ENCODE data around the gene GNAS-AS1. TPM values are rescaled to one million over a fixed set of nuclear protein-coding genes. Genes with fewer than 3 reads are reported as not detected.

The GNAS-AS1 gene
- total and polyA plus RNA-seq, 2 of the 8 experiments (the other 6 are each of a cell fraction or from before 2014, with no cell fraction given) = 4.7 to 13.7 TPM

DNA sequence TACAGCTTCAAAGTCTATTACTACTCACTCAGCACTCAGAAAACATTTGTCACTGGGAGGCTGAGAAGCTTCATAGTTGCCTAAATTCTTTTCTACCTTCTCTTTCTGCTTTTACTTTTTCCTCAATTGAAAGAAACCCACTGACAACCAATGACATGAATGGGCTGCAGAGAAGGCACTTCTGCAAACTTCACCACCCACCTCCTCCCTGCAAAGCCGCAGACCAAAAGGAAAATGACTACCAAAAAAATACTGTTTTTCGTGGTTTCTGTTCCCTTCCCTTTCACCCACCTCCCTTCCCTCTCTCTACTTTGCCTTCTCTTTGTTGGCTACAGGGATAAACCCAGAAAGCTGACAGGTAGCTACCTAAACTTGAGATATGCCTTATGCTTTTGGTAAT is 3.2 kb downstream of the GNAS-AS1 start:
- peak overlapping the region in 1 of 4 experiments; percentile 75; a peak in 1 of 8 replicates for H3K4me3 ChIP-seq (ENCODE audit: extremely low read depth in 1 of 4, insufficient read depth in 2 of 4, low read depth in 3 of 4, low read length in 4 of 4)
- CTCF ChIA-PET (ENCODE audit: partially characterized antibody) = interaction anchor here (0.8 to 1.0 kb wide), 3 partner anchors 76 to 335 kb away, joined by 3 read pairs; partner anchors contain the start of gene STX16
- no peak for TF ChIP-seq SAP30 (IDR thresholded peaks at IDR 0.05; ENCODE audit: insufficient read depth, insufficient replicate concordance, low read length)
- TF ChIP-seq PHF8 (conservative IDR thresholded peaks at IDR 0.05; ENCODE audit: low read depth, low read length) = no peak
- TF ChIP-seq CHD1 (IDR thresholded peaks at IDR 0.05; ENCODE audit: low read depth, low read length) = no peak
- TF ChIP-seq TAF1 (IDR thresholded peaks at IDR 0.05; ENCODE audit: low read depth, low read length) = no peak
- TF ChIP-seq TEAD4 (IDR thresholded peaks at IDR 0.05; ENCODE audit: low read depth, low read length) = no peak
- no peak for TF ChIP-seq POLR2AphosphoS5 (IDR thresholded peaks at IDR 0.05; ENCODE audit: low read depth, low read length)
- no peak for TF ChIP-seq RXRA (IDR thresholded peaks at IDR 0.05; ENCODE audit: insufficient read depth, low read depth, low read length)
- no peak for TF ChIP-seq JUND (IDR thresholded peaks at IDR 0.05; ENCODE audit: low read length)
- TF ChIP-seq USF2 (IDR thresholded peaks at IDR 0.05; ENCODE audit: low read length) = no peak
- TF ChIP-seq SIRT6 (IDR thresholded peaks at IDR 0.05; ENCODE audit: low read length) = no peak
- no peak for TF ChIP-seq EZH2 (IDR thresholded peaks at IDR 0.05; ENCODE audit: low read depth, low read length, severe bottlenecking)
- no peak for TF ChIP-seq EGR1 (IDR thresholded peaks at IDR 0.05; ENCODE audit: borderline replicate concordance, low read depth, low read length)
- no peak for TF ChIP-seq CTBP2 (IDR thresholded peaks at IDR 0.05; ENCODE audit: borderline replicate concordance, insufficient read depth, insufficient read length, low read length)

More for the DNA sequence above, 3.2 kb downstream of the GNAS-AS1 start:
- WGBS, 2 experiments (ENCODE audit: extremely low coverage in 1 of 2, insufficient coverage in 1 of 2, insufficient read length in 1 of 2, insufficient replicate concordance in 2 of 2, low coverage in 1 of 2, low lambda C conversion rate in 2 of 2, missing lambda C conversion rate in 1 of 2) = 76% methylated on average over 2 of the region's 2 CpGs; no CpG with 5 or more reads in 1 of the 2 experiments
- peaks cover 0 to 16% (median 12%) of the 10 kb centered on the region in 4 experiments; a peak in 5 of 7 replicates for H3K27me3 ChIP-seq (replicated peaks in 1 of 4; ENCODE audit: control insufficient read depth in 3 of 4, extremely low read depth in 1 of 4, insufficient read depth in 3 of 4, low read length in 3 of 4)
- H4K91ac ChIP-seq (replicated peaks; ENCODE audit: insufficient read length, low read length) = no peak overlapping the region
- DNase-seq (ENCODE audit: low read depth in 1 of 2, low spot score in 2 of 2) (no peak), FAIRE-seq (no peak)
- H3K79me1 ChIP-seq (ENCODE audit: low read depth, low read length) = peaks cover 7% of the 10 kb centered on the region; the same call in 1 of the 2 replicates
- no peak overlapping the region for H3K18ac ChIP-seq (ENCODE audit: extremely low read depth, low read length)
- POLR2A ChIA-PET (ENCODE audit: partially characterized antibody) = interaction anchor here (1.1 to 13.4 kb wide), 8 partner anchors 8 to 217 kb away, joined by 3 to 163 read pairs (median 6); partner anchors contain the start of gene STX16
- H3K4ac ChIP-seq (replicated peaks; ENCODE audit: insufficient read length, low read depth, low read length) = no peak overlapping the region
- H3K14ac ChIP-seq (ENCODE audit: insufficient read length) = no peak overlapping the region
- no peak overlapping the region for H2AK5ac ChIP-seq (ENCODE audit: low read depth, low read length)
- peaks cover 0 to 35% (median 3%) of the 10 kb centered on the region in 4 experiments; a peak in 5 of 8 replicates for H3K36me3 ChIP-seq (ENCODE audit: control insufficient read depth in 2 of 4, insufficient read depth in 4 of 4, low read length in 3 of 4)
- no peak overlapping the region for H2BK5ac ChIP-seq (ENCODE audit: low read depth, low read length)
- no peak overlapping the region for H3K27ac ChIP-seq (ENCODE audit: low read depth, low read length)
- no peak overlapping the region for H4K8ac ChIP-seq (ENCODE audit: extremely low read depth, insufficient read depth, low read length)
- no peaks in the 10 kb centered on the region for H3K9me3 ChIP-seq (ENCODE audit: insufficient read depth in 2 of 2, low read depth in 1 of 2, low read length in 1 of 2)
- no peak overlapping the region for H3K56ac ChIP-seq (replicated peaks; ENCODE audit: insufficient read length, low read depth, low read length)
- peaks cover 16 to 43% (median 26%) of the 10 kb centered on the region in 4 experiments for H3K4me1 ChIP-seq (replicated peaks in 1 of 4; ENCODE audit: control insufficient read depth in 3 of 4, insufficient read depth in 4 of 4, low read length in 3 of 4)
- H3K79me2 ChIP-seq (ENCODE audit: control insufficient read depth in 1 of 2, insufficient read depth in 2 of 2, low read length in 2 of 2) = peaks cover 49 to 81% of the 10 kb centered on the region in 2 experiments
- H4K20me1 ChIP-seq (replicated peaks in 1 of 2; ENCODE audit: control insufficient read depth in 1 of 2, insufficient read depth in 2 of 2, low read length in 2 of 2) = peaks cover 7 to 15% of the 10 kb centered on the region in 2 experiments
- no peak overlapping the region for H4K5ac ChIP-seq (ENCODE audit: insufficient read length, low read depth, low read length)
- peaks cover 20% of the 10 kb centered on the region for H3K23me2 ChIP-seq (ENCODE audit: low read depth, low read length)
- H3K4me2 ChIP-seq (ENCODE audit: insufficient read depth in 1 of 2, low read depth in 2 of 2, low read length in 2 of 2) = peak overlapping the region; percentile 1 to 98; a peak in 2 of 4 replicates
- H2BK12ac ChIP-seq (ENCODE audit: low read depth, low read length) = no peak overlapping the region
- no peak overlapping the region for H3K9ac ChIP-seq (replicated peaks in 1 of 4; ENCODE audit: extremely low read depth in 1 of 4, low read depth in 3 of 4, low read length in 3 of 4)
- no peak overlapping the region for H2BK120ac ChIP-seq (replicated peaks; ENCODE audit: low read depth, low read length)
- H2BK20ac ChIP-seq (ENCODE audit: low read length) = no peak overlapping the region
- no peak overlapping the region for H3K23ac ChIP-seq (ENCODE audit: insufficient read length)
- no peak overlapping the region for H2AFZ ChIP-seq (ENCODE audit: low read length)
- H2BK15ac ChIP-seq (ENCODE audit: low read length) = no peak overlapping the region
